ENCODE results near the gene PDGFB. TPM values are rescaled to one million over a fixed set of nuclear protein-coding genes. Genes with fewer than 3 reads are reported as not detected.

Gene PDGFB
- total RNA-seq, 1 experiment from 2014 or later: 13.1 TPM

DNA sequence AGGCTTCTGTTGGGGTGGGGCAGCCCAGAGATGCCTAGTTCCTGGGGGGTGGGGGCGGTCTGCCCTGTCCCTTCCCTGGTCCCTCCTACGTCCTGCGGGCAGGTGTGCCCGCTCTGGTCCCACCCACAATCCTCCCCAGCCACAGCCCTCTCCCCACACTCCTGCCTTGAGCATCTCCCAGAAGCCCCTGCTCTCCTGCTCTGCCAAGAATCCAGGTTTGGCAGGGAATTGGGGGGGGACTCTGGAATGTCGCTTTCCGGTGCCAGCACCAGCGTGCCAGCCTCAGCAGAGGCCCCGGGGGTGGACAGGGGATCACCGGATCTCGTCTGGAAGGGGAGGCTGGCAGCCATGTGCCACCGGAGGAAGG lies 11.4 kb upstream of the PDGFB start:
- no TSS peak for BruUV-seq (replicated peaks)
- intact Hi-C loops (cut with micrococcal nuclease): no loop called here
- no peak for TF ChIP-seq EZH2phosphoT487 (IDR thresholded peaks at IDR 0.05; ENCODE audit: borderline replicate concordance)
- TF ChIP-seq, protein P1, sequence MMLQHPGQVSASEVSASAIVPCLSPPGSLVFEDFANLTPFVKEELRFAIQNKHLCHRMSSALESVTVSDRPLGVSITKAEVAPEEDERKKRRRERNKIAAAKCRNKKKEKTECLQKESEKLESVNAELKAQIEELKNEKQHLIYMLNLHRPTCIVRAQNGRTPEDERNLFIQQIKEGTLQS (IDR thresholded peaks at IDR 0.05): no peak
- DNase-seq (ENCODE audit: low read depth, low spot score) (no peak), ATAC-seq (no peak)
- Histone ChIP-seq H3K4me2 (ENCODE audit: low read length) (no peak overlapping the region), H3K27ac (ENCODE audit: low read depth, low read length) (no peak overlapping the region), H3K36me3 (ENCODE audit: control insufficient read depth in 1 of 2, insufficient read depth in 2 of 2, low read length in 2 of 2) (no peaks in the 10 kb centered on the region), H3K9ac (ENCODE audit: low read length) (no peak overlapping the region), H3K27me3 (ENCODE audit: insufficient read depth, low read length) (no peaks in the 10 kb centered on the region), H4K20me1 (ENCODE audit: insufficient read depth) (no peaks in the 10 kb centered on the region), H3K9me2 (ENCODE audit: insufficient read depth) (no peaks in the 10 kb centered on the region), H3K4me3 (replicated peaks in 1 of 2; ENCODE audit: low read depth in 1 of 2, low read length in 2 of 2) (no peak overlapping the region), H3K79me2 (ENCODE audit: insufficient read depth, low read length) (no peaks in the 10 kb centered on the region), H3K4me1 (ENCODE audit: control insufficient read depth in 1 of 2, insufficient read depth in 2 of 2, low read length in 2 of 2) (peaks cover 35 to 51% of the 10 kb centered on the region in 2 experiments), H3K9me3 (ENCODE audit: control insufficient read depth in 1 of 2, insufficient read depth in 1 of 2, low read depth in 1 of 2, low read length in 2 of 2) (peaks cover 1 to 3% of the 10 kb centered on the region in 2 experiments; a peak in 1 of 4 replicates), H2AFZ (ENCODE audit: low read depth, low read length, poor library complexity, severe bottlenecking) (no peak overlapping the region)
- ChIA-PET POLR2A (no interaction called here), RAD21 (ENCODE audit: low non-redundant PET in 1 of 2, low total read pairs in 2 of 2, uncharacterized antibody in 2 of 2, unreplicated experiment in 2 of 2) (no interaction called here), CTCF (no interaction called here)

DNA sequence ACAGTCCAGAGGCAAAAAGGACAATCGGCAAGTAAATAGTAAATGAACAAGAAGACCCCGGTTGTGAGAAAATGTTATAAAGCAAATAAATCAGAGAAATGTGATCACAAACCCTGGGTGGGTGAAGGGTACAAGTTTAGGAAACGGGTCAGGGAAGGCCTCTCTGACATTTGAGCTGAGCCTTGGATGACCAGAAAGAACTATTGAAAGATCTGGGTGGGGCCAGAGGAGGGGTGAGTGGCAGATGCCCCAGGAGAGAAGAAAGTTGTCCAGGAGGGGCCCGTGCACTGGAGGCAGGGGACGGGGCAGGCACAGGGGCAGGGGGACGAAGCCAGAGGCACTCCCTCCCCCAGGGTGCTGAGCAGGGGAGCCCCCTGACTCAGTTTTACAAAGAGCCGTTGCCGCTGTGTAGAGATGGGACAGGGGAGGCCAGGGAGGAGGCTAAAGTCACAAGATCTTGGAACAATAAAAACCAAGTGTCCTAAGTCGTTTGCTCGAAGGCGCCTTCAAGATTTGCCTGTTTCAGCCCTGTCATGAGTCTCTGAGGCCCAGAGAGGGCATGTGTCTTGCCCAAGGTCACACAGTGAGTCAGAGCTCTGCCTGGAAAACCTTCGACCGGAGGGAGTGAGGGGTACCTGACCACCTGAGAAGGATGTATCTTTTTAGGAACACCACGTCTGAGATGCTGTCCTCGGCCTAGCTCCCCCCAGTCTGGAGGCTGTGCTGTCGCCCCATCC lies 10.8 kb upstream of the PDGFB start:
- H3K9ac ChIP-seq (ENCODE audit: low read length): peak overlapping the region; percentile 66
- BruUV-seq (replicated peaks): no TSS peak
- H3K4me3 ChIP-seq (replicated peaks in 1 of 2; ENCODE audit: low read depth in 1 of 2, low read length in 2 of 2): peak overlapping the region in 1 of 2 experiments; percentile 16; a peak in 1 of 4 replicates
- CTCF ChIA-PET: interaction anchor here (0.5 kb wide), 1 partner anchor 64 kb away, joined by 3 read pairs; no protein-coding TSS in a partner anchor
- H3K4me1 ChIP-seq (ENCODE audit: control insufficient read depth in 1 of 2, insufficient read depth in 2 of 2, low read length in 2 of 2): peaks cover 35 to 53% of the 10 kb centered on the region in 2 experiments
- H3K27me3 ChIP-seq (ENCODE audit: insufficient read depth, low read length): no peaks in the 10 kb centered on the region
- no peak overlapping the region for H2AFZ ChIP-seq (ENCODE audit: low read depth, low read length, poor library complexity, severe bottlenecking)
- POLR2A ChIA-PET: interaction anchor here (1.1 kb wide), 1 partner anchor 11 kb away, joined by 8 read pairs; the partner anchor contains the start of gene PDGFB
- ATAC-seq (no peak), DNase-seq (ENCODE audit: low read depth, low spot score) (no peak)
- H3K9me3 ChIP-seq (ENCODE audit: control insufficient read depth in 1 of 2, insufficient read depth in 1 of 2, low read depth in 1 of 2, low read length in 2 of 2): no peaks in the 10 kb centered on the region
- RAD21 ChIA-PET (ENCODE audit: low non-redundant PET in 1 of 2, low total read pairs in 2 of 2, uncharacterized antibody in 2 of 2, unreplicated experiment in 2 of 2): no interaction called here
- no peaks in the 10 kb centered on the region for H4K20me1 ChIP-seq (ENCODE audit: insufficient read depth)
- H3K4me2 ChIP-seq (ENCODE audit: low read length): peak overlapping the region; percentile 93
- intact Hi-C loops (cut with micrococcal nuclease): no loop called here
- H3K27ac ChIP-seq (ENCODE audit: low read depth, low read length): peak overlapping the region; percentile 45; the same call in 1 of the 2 replicates
- H3K36me3 ChIP-seq (ENCODE audit: control insufficient read depth in 1 of 2, insufficient read depth in 2 of 2, low read length in 2 of 2): no peaks in the 10 kb centered on the region
- H3K79me2 ChIP-seq (ENCODE audit: insufficient read depth, low read length): no peaks in the 10 kb centered on the region
- no peaks in the 10 kb centered on the region for H3K9me2 ChIP-seq (ENCODE audit: insufficient read depth)
- TF ChIP-seq FOSL1 (IDR thresholded peaks at IDR 0.05; ENCODE audit: low read depth) (no peak), EZH2 (IDR thresholded peaks at IDR 0.05) (no peak), ZFX (IDR thresholded peaks at IDR 0.05) (no peak), ZNF274 (IDR thresholded peaks at IDR 0.05; ENCODE audit: low read depth, low read length) (no peak)
- TF ChIP-seq, protein P2, sequence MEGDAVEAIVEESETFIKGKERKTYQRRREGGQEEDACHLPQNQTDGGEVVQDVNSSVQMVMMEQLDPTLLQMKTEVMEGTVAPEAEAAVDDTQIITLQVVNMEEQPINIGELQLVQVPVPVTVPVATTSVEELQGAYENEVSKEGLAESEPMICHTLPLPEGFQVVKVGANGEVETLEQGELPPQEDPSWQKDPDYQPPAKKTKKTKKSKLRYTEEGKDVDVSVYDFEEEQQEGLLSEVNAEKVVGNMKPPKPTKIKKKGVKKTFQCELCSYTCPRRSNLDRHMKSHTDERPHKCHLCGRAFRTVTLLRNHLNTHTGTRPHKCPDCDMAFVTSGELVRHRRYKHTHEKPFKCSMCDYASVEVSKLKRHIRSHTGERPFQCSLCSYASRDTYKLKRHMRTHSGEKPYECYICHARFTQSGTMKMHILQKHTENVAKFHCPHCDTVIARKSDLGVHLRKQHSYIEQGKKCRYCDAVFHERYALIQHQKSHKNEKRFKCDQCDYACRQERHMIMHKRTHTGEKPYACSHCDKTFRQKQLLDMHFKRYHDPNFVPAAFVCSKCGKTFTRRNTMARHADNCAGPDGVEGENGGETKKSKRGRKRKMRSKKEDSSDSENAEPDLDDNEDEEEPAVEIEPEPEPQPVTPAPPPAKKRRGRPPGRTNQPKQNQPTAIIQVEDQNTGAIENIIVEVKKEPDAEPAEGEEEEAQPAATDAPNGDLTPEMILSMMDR (IDR thresholded peaks at IDR 0.05 in 2 of 3, conservative IDR thresholded peaks at IDR 0.05 in 1 of 3; ENCODE audit: borderline replicate concordance in 1 of 3, insufficient read depth in 1 of 3, low read depth in 2 of 3, low read length in 2 of 3): no peak
- TF ChIP-seq, protein P1 (IDR thresholded peaks at IDR 0.05): no peak
- TF ChIP-seq, protein P3, sequence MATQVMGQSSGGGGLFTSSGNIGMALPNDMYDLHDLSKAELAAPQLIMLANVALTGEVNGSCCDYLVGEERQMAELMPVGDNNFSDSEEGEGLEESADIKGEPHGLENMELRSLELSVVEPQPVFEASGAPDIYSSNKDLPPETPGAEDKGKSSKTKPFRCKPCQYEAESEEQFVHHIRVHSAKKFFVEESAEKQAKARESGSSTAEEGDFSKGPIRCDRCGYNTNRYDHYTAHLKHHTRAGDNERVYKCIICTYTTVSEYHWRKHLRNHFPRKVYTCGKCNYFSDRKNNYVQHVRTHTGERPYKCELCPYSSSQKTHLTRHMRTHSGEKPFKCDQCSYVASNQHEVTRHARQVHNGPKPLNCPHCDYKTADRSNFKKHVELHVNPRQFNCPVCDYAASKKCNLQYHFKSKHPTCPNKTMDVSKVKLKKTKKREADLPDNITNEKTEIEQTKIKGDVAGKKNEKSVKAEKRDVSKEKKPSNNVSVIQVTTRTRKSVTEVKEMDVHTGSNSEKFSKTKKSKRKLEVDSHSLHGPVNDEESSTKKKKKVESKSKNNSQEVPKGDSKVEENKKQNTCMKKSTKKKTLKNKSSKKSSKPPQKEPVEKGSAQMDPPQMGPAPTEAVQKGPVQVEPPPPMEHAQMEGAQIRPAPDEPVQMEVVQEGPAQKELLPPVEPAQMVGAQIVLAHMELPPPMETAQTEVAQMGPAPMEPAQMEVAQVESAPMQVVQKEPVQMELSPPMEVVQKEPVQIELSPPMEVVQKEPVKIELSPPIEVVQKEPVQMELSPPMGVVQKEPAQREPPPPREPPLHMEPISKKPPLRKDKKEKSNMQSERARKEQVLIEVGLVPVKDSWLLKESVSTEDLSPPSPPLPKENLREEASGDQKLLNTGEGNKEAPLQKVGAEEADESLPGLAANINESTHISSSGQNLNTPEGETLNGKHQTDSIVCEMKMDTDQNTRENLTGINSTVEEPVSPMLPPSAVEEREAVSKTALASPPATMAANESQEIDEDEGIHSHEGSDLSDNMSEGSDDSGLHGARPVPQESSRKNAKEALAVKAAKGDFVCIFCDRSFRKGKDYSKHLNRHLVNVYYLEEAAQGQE (IDR thresholded peaks at IDR 0.05; ENCODE audit: low read depth): no peak
- TF ChIP-seq, protein P4, sequence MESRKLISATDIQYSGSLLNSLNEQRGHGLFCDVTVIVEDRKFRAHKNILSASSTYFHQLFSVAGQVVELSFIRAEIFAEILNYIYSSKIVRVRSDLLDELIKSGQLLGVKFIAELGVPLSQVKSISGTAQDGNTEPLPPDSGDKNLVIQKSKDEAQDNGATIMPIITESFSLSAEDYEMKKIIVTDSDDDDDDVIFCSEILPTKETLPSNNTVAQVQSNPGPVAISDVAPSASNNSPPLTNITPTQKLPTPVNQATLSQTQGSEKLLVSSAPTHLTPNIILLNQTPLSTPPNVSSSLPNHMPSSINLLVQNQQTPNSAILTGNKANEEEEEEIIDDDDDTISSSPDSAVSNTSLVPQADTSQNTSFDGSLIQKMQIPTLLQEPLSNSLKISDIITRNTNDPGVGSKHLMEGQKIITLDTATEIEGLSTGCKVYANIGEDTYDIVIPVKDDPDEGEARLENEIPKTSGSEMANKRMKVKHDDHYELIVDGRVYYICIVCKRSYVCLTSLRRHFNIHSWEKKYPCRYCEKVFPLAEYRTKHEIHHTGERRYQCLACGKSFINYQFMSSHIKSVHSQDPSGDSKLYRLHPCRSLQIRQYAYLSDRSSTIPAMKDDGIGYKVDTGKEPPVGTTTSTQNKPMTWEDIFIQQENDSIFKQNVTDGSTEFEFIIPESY (IDR thresholded peaks at IDR 0.05; ENCODE audit: extremely low read depth, insufficient replicate concordance, low read length): no peak

Data from HCT116 (cell line).